ENCODE measurements around the gene PAX5.

PAX5 gene

GRCh38 chr9:36938617-36939016, 95.5 kb downstream of the PAX5 start:
- TF ChIP-seq TAF1 (IDR thresholded peaks at IDR 0.05; ENCODE audit: borderline replicate concordance, insufficient read depth, low read length) (no peak), SIN3A (IDR thresholded peaks at IDR 0.05; ENCODE audit: borderline replicate concordance, insufficient read depth, low read length) (no peak), FOXP2 (optimal IDR thresholded peaks at IDR 0.05; ENCODE audit: borderline replicate concordance, extremely low read depth, extremely low read length, insufficient read depth) (no peak), POLR2AphosphoS5 (IDR thresholded peaks at IDR 0.05; ENCODE audit: low read depth, low read length) (no peak)
- TF ChIP-seq, protein P1, sequence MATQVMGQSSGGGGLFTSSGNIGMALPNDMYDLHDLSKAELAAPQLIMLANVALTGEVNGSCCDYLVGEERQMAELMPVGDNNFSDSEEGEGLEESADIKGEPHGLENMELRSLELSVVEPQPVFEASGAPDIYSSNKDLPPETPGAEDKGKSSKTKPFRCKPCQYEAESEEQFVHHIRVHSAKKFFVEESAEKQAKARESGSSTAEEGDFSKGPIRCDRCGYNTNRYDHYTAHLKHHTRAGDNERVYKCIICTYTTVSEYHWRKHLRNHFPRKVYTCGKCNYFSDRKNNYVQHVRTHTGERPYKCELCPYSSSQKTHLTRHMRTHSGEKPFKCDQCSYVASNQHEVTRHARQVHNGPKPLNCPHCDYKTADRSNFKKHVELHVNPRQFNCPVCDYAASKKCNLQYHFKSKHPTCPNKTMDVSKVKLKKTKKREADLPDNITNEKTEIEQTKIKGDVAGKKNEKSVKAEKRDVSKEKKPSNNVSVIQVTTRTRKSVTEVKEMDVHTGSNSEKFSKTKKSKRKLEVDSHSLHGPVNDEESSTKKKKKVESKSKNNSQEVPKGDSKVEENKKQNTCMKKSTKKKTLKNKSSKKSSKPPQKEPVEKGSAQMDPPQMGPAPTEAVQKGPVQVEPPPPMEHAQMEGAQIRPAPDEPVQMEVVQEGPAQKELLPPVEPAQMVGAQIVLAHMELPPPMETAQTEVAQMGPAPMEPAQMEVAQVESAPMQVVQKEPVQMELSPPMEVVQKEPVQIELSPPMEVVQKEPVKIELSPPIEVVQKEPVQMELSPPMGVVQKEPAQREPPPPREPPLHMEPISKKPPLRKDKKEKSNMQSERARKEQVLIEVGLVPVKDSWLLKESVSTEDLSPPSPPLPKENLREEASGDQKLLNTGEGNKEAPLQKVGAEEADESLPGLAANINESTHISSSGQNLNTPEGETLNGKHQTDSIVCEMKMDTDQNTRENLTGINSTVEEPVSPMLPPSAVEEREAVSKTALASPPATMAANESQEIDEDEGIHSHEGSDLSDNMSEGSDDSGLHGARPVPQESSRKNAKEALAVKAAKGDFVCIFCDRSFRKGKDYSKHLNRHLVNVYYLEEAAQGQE (IDR thresholded peaks at IDR 0.05; ENCODE audit: insufficient read depth in 1 of 2, low read depth in 2 of 2, low read length in 2 of 2), result no peak

DNA sequence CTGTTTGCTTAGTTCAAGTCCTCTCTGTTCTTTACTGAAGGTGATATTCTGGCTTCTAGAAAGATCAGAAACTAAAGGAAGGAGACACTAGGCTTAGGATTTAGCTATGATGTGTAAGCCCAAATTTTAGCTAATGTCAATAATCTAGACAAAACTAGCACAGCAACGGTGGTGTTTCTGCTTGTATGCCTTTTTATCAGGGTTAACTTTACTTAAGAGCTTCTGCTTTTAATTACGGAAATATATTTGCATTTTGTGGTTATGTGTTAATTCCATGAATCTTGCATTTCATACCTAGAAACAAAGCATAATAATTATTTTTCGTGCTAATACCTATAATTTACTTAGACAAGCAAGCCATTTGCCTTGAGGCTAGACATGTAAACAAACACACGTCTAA, 96.1 kb downstream of the PAX5 start:
- TF ChIP-seq SIN3A (IDR thresholded peaks at IDR 0.05; ENCODE audit: borderline replicate concordance, insufficient read depth, low read length), result no peak
- no peak for TF ChIP-seq FOXP2 (optimal IDR thresholded peaks at IDR 0.05; ENCODE audit: borderline replicate concordance, extremely low read depth, extremely low read length, insufficient read depth)
- no peak for TF ChIP-seq POLR2AphosphoS5 (IDR thresholded peaks at IDR 0.05; ENCODE audit: low read depth, low read length)
- TF ChIP-seq, protein P1 (IDR thresholded peaks at IDR 0.05; ENCODE audit: insufficient read depth in 1 of 2, low read depth in 2 of 2, low read length in 2 of 2), result no peak
- TF ChIP-seq TAF1 (IDR thresholded peaks at IDR 0.05; ENCODE audit: borderline replicate concordance, insufficient read depth, low read length), result no peak

- TF ChIP-seq SIN3A (IDR thresholded peaks at IDR 0.05; ENCODE audit: borderline replicate concordance, insufficient read depth, low read length) (no peak), TAF1 (IDR thresholded peaks at IDR 0.05; ENCODE audit: borderline replicate concordance, insufficient read depth, low read length) (no peak), FOXP2 (optimal IDR thresholded peaks at IDR 0.05; ENCODE audit: borderline replicate concordance, extremely low read depth, extremely low read length, insufficient read depth) (no peak), POLR2AphosphoS5 (IDR thresholded peaks at IDR 0.05; ENCODE audit: low read depth, low read length) (no peak)
- TF ChIP-seq, protein P1 (IDR thresholded peaks at IDR 0.05; ENCODE audit: insufficient read depth in 1 of 2, low read depth in 2 of 2, low read length in 2 of 2), result no peak
Observed at GRCh38 chr9:36937346-36937745, 96.7 kb downstream of the PAX5 start.

- TF ChIP-seq SIN3A (IDR thresholded peaks at IDR 0.05; ENCODE audit: borderline replicate concordance, insufficient read depth, low read length), result no peak
- no peak for TF ChIP-seq FOXP2 (optimal IDR thresholded peaks at IDR 0.05; ENCODE audit: borderline replicate concordance, extremely low read depth, extremely low read length, insufficient read depth)
- TF ChIP-seq TAF1 (IDR thresholded peaks at IDR 0.05; ENCODE audit: borderline replicate concordance, insufficient read depth, low read length), result no peak
- no peak for TF ChIP-seq POLR2AphosphoS5 (IDR thresholded peaks at IDR 0.05; ENCODE audit: low read depth, low read length)
- TF ChIP-seq, protein P1 (IDR thresholded peaks at IDR 0.05; ENCODE audit: insufficient read depth in 1 of 2, low read depth in 2 of 2, low read length in 2 of 2), result no peak
Observed at GRCh38 chr9:36936498-36936831, 97.6 kb downstream of the PAX5 start.

Data from PFSK-1 (cell line).